Activated CD8-positive, alpha-beta memory T cell treated with anti-CD3 and anti-CD28 coated beads, Interleukin-2, amount 50 U/mL, for 48 hours (primary cell): Measurements from ENCODE around the gene KHK.
A peak's percentile ranks its signal among the peaks of the same experiment; 100 is the strongest.

Experiments used
- DNase-seq: peaks from one replicate; pipeline ENCODE4 v3.0.0-alpha.2; 2020

The KHK gene

DNA sequence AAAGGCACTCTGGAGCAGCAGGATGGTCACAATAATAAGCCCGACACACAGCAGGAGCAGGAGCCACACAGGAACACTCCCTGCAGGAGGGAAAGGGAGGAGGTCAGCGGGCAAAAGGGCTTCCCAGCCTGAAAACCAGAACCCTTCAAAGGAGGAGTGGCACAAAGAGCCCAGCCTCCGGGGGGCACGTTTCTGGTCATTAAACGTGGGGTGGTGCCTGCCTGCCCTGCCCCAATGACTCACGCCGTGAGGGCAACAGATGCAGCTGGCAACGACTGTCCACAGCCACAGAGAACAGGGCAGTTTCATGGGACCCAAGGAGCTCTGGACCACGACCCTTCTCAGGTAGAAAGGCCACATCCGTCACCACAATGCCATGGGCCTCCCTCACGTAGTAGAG, 44.9 kb downstream of the KHK start:
- no peak for DNase-seq

DNA sequence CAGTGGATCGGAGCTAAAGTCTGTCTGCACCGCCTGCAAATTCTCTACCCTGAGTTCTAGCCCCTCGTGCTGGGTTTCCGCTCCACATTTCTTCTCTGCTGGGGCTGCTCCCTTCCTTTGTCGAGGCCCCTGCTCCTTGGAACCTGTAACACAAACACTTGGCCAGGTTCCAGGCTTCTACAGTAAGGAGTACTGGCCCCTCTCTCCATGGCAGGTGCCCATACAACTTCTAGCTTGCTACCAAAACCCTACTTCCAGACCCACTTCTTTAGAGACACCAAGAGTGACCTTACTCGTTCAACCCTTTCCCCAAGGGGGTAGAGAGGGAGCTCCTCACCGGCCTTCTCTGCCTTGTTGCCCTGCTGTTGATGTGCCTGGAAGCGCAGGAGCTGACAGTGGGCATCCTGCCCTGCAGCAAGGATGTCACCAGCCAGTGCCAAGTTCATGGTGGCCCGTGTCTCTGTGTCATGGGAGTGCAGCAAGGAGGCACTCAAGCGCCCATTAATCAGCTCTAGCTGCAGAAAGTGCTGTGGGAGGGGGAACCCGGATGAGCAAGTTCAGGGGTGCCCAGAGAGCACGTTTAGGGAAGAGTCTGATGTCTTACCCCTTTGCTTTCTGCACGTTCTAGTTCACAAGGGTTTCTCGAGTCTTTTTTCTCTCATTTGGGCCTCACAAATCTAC, 46.8 kb downstream of the KHK start:
- DNase-seq: peak; percentile 65

- DNase-seq: peak; percentile 100
These were observed 47.6 kb downstream of the KHK start, which contains the start of gene PREB for GRCh38 chr2:27133905-27134780. TSS of gene PREB (minus strand) at chr2:27134636. CDS start at chr2:27134421, 215 bp downstream.

DNA sequence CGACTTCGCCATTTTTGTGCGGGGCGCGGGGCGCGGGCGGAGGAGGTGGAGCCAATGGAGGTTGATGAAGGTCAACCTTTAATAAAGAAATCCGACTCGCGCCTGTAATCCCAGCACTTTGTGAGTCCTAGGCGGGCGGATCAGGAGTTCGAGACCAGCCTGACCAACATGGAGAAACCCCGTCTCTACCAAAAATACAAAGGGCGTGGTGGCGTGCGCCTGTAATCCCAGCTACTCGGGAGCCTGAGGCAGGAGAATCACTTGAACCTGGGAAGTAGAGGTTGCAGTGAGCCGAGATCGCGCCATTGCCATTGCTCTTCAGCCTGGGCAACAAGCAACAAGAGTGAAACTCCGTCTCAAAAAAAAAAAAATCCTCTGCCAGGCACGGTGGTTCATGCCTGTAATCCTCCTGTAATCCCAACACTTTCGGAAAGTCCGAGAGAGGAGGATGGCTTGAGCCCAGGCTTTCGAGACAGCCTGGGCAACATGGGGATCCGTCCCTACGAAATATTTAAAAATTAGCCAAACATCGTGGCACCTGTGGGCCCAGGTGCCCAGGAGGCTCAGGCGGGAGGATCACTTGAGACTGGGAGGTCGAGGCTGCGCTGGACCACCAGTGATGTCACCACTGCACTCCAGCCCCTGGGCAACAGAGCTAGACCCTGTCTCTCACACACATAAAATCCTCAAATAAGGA, 48.4 kb downstream of the KHK start:
- no peak for DNase-seq

- DNase-seq: no peak
These were observed 48.9 kb downstream of the KHK start for GRCh38 chr2:27135478-27135955.

DNA sequence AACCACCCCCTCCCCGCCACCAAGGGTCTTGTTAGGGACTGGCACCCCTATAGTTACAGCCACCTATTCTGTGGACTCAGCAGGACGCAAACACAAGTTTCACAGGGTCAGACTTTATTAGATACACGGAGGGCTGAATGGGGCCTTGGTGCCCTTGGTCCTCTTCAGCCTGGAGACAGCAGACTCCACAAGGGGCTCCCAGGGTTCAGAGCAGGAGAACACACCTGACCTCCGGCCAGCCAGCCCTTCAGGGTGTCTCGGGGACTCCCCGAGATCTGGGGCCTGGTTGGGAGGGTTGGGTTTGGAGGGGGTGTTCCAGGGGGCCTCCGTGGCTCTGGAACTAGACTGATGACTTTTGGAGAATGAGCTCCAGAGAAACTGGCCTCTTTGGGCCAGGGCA, 50.2 kb downstream of the KHK start:
- no peak for DNase-seq

- no peak for DNase-seq
These were observed 50.9 kb downstream of the KHK start for GRCh38 chr2:27137322-27137935.

DNA sequence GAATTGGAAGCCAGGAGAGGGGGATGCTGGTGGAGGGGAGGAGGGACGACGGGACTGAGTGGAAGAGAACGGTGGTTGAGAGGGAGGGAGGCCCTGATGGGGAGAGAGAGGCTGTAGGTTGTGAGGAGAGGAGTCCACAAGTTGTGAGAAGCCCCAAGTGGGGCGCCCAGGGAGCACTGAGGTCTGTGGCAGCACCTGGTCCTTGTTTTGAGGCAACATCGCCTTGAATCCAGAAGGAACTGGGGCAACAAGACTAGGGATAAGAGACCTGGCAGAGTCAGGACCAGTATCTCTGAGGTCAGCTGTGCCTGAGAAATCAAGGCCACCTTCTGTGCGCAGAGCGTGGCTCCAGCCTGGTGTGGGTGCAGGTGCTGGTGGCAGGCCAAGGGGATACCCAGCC, 51.5 kb downstream of the KHK start:
- DNase-seq: no peak

GRCh38 chr2:27139310-27139709, 52.7 kb downstream of the KHK start, which contains the start of gene PRR30:
TSS of gene PRR30 (minus strand) at chr2:27139410. CDS start at chr2:27138329, 1,081 bp downstream.
- no peak for DNase-seq

DNA sequence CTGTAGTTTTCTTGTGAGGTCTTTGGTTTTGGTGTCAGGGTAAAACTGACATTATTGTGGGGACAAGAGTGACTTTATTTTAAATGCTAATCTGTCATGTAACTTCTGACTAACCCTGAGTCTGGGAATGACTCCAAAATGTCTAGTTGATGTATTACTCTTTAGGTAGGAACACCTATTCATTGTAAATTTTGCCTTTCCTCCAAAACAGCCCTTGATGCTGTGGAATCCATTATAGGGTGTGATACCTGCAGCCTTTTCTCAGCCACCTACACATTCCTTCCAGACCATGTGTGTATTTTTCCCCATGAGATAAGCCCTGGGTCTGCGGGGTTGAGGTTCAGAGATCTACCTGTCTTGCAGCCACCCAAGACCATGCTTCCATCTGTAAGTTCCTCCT, 56.7 kb downstream of the KHK start:
- DNase-seq: no peak

DNA sequence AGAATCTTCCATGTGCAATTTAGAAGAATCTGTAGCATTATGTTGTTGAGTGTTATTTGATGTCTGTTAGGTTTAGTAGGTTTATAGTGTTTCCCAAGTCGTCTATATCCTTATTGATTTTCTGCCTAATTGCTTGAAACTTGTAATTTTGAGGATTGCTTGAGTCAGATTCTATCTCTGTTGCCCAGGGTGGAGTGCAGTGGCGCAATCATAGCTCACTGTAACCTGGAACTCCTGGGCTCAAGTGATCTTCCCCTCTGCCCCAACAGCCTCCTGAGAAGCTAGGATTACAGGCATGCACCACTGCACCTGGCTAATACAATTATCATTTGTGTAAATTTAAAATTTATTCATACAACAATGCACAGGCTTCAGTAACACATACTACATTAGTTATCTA, 59.1 kb downstream of the KHK start:
- DNase-seq: no peak

GRCh38 chr2:27147935-27148334, 61.4 kb downstream of the KHK start:
- no peak for DNase-seq

GRCh38 chr2:27148801-27149439, 62.3 kb downstream of the KHK start, which contains the start of gene TCF23:
TSS of gene TCF23 (plus strand) at chr2:27149004. CDS start at chr2:27149134, 130 bp downstream.
- no peak for DNase-seq

GRCh38 chr2:27149570-27150405, 63.2 kb downstream of the KHK start:
- no peak for DNase-seq
